ENCODE measurements around the gene FLT4.
A peak's percentile ranks its signal among the peaks of the same experiment; 100 is the strongest.
"Not testable (repeated sequence)": the region's sequence is repeated elsewhere in the genome, so short reads cannot be mapped to it uniquely, and the experiment has no call there.

FLT4 gene

DNA sequence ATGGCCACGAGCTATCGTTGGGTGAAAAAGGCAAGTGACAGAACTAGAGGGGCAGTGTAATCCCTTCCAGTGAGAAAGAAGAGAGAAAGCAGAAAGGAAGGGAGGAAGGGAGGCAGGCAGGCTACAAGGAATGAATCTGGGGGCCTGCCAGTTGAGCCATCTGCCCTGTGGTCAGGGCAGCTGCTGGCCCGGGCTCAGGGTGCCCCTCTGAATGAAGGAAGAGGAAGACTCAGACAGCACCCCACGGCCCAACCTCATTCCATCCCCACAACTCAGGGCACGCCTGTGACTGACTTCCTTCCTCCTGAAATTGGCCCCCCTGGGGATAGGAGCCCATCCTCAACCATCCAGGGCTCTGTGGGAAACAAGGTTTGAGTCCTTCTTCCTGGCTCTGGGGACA lies 20.3 kb upstream of the FLT4 start:
- DNase-seq = no peak

DNA sequence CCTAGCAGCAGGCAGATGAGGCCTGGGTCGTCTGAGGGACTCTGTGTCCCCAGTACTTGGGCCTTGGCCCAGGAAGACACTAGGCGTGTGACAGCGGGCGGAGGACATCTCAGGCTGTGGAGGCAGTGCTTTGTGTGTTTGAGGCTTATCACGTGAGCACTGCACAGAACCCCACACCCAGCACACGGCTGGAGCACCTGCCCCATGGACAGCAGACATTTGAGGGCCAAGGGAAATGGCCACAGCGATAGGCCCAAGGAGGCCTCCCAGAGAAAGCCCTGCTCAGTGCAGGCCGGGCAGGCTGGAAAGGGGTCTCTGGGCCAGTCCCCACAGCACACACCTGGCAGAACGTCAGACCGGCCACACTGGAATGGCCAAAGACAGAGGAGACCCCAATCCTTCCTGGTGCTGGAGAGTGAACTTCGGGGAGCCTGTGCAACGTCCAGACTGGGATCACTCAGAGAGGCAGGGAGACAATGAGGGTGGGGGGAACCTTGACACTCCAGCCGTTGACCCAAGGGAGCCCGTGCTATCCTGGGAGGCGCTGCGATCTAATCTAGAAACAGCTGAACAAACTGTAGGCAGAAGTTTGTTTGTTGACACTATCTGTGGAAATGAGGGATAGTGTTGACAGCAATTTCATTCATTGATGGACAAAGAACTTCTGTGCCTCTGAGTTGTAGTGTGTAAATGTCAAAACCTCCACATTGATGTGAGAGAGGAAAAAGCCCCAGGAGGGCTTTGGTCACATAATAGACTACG lies 19.6 kb upstream of the FLT4 start:
- peak in 1 of 2 experiments; percentile 18 for DNase-seq

GRCh38 chr5:180666812-180667211 lies 17.4 kb upstream of the FLT4 start:
- no peak for DNase-seq

GRCh38 chr5:180665682-180666404 lies 16.4 kb upstream of the FLT4 start:
- no peak for DNase-seq

DNA sequence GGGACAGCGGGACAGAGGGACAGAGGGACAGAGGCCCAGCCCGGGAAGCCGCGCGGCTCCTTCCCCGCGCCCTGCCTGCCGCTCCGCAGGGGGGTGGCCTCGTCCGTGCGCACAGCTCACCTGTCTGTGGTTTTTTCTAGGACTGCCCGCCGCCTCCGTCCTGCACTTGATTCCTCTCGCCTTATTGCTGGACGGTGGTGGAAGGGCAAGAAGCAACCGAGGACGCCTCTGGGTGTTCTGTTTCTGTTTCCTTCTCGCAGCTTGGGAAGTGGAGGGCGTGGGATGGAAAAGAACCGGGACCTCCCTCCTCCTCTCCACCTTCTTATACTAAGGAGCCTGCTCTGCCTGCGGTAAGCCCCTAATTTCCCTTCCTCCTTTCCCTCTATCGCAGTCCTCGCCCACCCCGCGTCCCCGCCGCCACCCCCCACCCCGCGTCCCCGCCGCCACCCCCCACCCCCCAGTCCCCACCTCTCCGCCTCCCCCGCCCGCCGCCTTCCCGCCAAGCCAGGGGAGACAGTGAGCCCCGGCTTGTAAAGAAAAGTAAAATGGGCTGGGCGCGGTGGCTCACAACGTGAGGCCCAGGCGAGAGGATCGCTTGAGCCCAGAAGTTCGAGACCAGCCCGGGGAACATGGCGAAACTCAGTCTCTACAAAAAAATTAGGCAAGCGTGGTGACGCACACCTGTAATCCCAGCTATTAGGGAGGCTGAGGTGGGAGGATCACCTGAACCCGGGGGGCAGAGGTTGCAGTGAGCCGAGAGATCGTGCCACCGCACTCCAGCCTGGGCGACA lies 9.6 kb upstream of the FLT4 start:
- DNase-seq = no peak

GRCh38 chr5:180655243-180655642 lies 5.8 kb upstream of the FLT4 start:
- DNase-seq = not testable (repeated sequence)

DNA sequence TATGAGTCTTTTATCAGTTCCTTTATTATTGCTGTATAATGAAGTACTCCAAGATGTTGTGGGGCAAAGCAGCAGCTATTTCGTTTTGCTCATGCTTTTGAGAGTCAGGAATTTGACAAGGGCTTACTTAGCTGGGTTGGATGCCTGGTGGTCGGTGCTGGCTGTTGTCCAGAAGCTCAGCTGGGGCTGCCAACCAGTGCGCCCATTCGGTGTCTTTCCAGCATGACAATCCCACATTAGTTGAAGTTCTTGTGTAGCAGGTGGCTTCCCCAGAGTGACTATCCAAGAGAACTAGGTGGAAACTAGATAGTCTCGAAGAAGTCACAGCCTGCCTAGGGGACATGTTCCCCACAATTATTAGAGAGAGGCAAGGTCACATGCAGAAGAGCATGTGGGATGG lies 3.4 kb upstream of the FLT4 start:
- no peak for DNase-seq

DNA sequence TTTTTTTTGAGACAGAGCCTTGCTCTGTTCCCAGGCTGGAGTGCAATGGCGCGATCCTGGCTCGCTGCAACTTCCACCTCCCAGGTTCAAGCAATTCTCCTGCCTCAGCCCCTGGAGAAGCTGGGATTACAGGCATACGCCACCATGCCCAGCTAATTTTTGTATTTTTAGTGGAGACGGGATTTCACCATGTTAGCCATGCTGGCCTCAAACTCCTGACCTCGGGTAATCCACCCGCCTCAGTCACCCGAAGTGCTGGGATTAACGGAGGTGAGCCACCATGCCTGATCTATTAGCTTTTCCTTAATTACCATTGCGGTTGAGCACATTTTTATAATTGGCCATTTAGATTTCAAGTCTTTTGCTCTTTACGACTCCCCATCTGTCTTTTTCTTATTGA lies 2.9 kb upstream of the FLT4 start:
- no peak for DNase-seq

- no peak for DNase-seq
These were observed 623 bp downstream of the FLT4 start for GRCh38 chr5:180648658-180649296.

DNA sequence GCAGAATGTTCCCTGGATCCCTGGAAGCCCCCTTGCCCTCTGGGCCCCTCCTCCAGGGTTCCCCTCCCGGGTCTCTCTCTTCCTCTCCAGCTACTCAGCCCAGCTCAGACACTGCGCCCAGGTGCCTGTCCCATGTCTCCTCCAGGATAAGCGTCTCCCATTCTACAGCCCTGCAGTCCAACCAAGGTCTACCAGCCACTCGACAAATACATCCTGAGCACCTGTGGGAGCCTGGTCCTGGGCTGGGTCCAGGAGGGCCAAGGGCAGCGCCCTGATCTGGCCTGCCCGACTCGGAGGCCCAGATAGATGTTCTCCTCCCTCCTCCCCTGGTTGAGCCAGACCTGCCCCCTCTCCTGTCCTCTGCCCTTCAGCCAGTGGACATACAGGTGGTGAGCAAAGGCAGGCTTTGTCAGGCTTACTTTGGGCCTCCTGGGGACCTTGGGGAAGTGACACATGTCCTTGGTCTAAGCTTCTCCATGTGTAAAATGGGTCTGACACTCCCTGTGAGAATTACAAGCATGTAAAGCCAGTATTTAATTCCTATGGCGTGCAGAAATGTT lies 1.4 kb downstream of the FLT4 start:
- DNase-seq = no peak

GRCh38 chr5:180647465-180647864 lies 1.9 kb downstream of the FLT4 start:
- DNase-seq = no peak

DNA sequence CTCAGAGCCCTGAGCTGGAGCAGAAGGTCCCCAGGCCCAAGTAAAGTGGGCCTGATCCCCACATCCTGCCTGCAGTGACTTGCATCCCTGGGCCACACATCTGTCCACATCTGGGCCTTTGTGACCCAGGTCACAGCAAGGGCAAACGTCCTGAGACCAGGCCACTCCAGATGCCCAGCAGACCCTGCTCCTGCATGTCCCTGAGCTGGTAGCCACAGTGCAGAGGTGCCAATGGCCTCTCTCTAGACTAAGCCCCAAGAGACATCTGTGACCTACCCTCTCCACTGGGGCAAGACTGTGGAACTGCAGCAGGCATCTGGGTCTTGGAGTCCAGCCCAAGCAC lies 2.5 kb downstream of the FLT4 start:
- no peak for DNase-seq

- no peak for DNase-seq
These were observed 3.0 kb downstream of the FLT4 start for GRCh38 chr5:180646289-180646962.

DNA sequence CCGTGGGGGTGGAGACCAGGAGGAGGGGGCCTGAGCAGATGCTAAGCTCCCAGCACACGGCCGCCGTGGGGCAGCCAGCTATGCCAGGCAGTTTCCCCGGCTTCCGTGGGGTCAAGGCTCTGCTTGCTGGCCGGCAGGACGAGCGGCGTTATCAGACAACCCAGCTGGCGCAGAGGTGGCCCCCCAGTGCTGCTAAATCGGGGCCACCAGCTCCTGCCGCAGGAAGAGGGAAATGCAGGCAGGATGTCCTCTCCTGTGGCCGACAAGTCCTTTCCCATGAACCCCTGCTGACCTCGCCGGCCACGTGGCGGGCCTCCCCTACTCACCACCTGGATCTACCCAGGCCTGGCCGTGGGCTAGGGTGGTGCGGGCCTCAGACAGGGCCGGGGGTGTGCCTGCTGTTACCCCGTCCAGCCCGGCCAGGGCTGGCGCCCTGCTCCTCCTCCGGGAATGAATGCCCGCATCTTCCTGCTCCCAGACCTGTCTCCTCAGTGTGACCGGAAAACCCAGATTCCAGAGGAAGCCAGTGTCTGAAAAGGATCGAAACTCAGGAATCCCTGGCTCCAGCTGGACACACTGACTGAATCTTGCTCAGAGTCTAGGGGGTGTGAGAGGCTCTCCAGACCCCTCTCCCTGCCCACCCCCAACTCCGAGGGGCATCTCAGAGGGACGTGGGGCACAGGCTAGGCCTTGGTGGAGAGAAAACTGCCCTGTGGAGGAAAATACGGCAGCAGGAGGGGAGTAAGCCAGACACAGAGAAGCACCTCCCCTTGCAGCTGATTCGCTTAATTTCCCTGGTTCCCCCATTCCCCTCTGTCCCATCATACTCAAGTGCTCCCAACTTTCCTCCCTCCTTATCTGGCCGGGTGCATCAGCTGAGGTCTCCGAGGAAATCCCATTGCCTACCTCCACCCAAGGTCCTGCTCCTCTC lies 3.9 kb downstream of the FLT4 start:
- DNase-seq = no peak

- no peak for DNase-seq
These were observed 4.6 kb downstream of the FLT4 start for GRCh38 chr5:180644825-180645273.

- DNase-seq = no peak
These were observed 5.1 kb downstream of the FLT4 start for GRCh38 chr5:180644129-180644824.

DNA sequence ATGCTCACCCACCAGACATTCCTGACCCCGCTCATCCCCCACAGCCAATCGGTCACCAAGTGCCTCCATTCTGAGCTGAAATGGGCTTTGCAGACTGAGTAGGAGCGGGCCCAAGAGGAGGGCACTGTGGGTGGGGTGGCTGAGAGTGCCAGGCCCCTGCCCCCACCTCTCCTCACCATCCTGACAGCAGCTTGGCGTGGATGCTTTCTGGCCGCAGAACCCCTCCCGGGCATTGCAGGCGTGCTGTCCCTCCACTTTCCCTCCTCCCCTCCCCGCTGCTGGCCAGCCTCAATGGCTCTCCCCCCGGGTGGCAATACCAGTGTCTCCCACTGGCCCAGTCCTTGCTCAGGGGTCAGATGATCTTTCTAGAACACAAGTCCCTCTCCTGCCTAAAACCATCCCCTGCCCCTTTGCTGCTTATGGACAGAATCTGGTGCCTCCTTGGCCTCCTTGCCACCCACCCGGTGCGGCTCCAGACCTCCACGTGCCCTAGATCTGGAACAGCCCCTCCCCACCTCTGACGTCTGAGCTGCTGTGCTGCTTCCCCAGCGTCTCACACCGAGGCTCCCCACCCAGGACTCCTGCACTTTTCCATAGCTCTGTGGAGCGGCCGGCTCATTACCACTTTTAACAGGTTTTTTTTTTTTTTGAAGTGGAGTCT lies 6.1 kb downstream of the FLT4 start:
- DNase-seq = no peak

GRCh38 chr5:180642779-180643178 lies 6.6 kb downstream of the FLT4 start:
- DNase-seq = no peak

GRCh38 chr5:180642181-180642775 lies 7.1 kb downstream of the FLT4 start:
- DNase-seq = no peak

DNA sequence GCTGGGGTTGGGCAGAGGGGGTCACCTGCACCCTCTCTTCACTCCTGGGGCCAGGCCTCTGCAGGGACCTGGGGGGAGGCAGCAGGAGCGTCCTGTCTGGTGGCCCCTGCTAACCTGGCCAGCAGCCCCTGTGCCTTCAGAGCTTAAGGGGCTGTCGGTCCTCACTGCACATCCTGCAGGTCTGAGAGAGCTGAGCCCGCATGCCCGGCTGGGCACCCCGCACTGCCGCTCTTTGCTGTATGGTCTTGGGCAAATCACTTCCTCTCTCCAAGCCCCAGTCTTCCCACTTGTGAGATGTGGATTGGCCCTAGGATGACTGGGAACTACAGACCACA lies 7.9 kb downstream of the FLT4 start:
- DNase-seq = no peak
